ENCODE results near the gene ATG9A.

DNA sequence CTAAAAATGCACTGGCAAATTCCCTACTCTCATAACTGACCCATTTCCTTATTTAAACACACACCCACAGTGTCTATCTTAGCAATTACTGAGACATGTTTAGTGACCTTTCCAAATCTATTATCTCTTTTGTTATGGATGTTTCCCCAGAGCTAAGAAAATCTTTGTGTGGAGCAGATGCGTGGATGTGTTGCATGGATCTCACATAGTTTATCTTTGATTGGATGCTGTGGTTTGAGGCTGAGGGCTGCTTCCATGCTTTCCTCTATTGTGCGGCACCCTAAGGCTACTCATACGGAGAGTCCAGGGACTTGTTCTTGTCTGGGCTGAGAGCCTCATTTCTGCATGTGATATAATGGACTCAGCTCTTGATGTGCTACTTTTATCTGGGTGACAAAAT is 4.9 kb upstream of the ATG9A start:
- TF ChIP-seq, protein P1, sequence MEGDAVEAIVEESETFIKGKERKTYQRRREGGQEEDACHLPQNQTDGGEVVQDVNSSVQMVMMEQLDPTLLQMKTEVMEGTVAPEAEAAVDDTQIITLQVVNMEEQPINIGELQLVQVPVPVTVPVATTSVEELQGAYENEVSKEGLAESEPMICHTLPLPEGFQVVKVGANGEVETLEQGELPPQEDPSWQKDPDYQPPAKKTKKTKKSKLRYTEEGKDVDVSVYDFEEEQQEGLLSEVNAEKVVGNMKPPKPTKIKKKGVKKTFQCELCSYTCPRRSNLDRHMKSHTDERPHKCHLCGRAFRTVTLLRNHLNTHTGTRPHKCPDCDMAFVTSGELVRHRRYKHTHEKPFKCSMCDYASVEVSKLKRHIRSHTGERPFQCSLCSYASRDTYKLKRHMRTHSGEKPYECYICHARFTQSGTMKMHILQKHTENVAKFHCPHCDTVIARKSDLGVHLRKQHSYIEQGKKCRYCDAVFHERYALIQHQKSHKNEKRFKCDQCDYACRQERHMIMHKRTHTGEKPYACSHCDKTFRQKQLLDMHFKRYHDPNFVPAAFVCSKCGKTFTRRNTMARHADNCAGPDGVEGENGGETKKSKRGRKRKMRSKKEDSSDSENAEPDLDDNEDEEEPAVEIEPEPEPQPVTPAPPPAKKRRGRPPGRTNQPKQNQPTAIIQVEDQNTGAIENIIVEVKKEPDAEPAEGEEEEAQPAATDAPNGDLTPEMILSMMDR (IDR thresholded peaks at IDR 0.05): no peak
- TF ChIP-seq POLR2A (IDR thresholded peaks at IDR 0.05): no peak
